MG63 (cell line): ENCODE results near the gene FSIP1. TPM values are rescaled to one million over a fixed set of nuclear protein-coding genes. Genes with fewer than 3 reads are reported as not detected.
"Not testable (repeated sequence)": the region's sequence is repeated elsewhere in the genome, so short reads cannot be mapped to it uniquely, and the experiment has no call there.

Source experiments
- DNase-seq: peaks from one replicate; pipeline ENCODE4 v3.0.0-alpha.2; 2020
- H3K27me3 ChIP-seq: fragments of 250-450 bp; sonication (Bioruptor Pico); 2 replicates; pipeline ENCODE4 v1.5.1; 2020; ENCODE audit warnings: mild to moderate bottlenecking, moderate library complexity
- H3K36me3 ChIP-seq: fragments of 250-450 bp; sonication (Bioruptor Pico); 2 replicates; pipeline ENCODE4 v1.5.1; 2020; ENCODE audit warnings: mild to moderate bottlenecking, moderate library complexity
- H3K4me3 ChIP-seq: fragments of 250-450 bp; sonication (Bioruptor Pico); 2 replicates; pipeline ENCODE4 v1.5.1; 2020; ENCODE audit warnings: mild to moderate bottlenecking, moderate library complexity
- H3K9me3 ChIP-seq: fragments of 250-450 bp; sonication (Bioruptor Pico); 2 replicates; pipeline ENCODE4 v1.5.1; 2020; ENCODE audit warnings: mild to moderate bottlenecking, moderate library complexity
- total RNA-seq: library from RNA; depleted of rRNA; stranded (reverse); fragments of >200 nt; shearing (Covaris generic); gene quantifications from 2 replicates; pipeline ENCODE4 v1.2.3, GENCODE V29; 2014; ENCODE audit warnings: low replicate concordance; rRNA removed

FSIP1 gene
- total RNA-seq, result 2.0 and 3.3 TPM in 2 replicates

DNA sequence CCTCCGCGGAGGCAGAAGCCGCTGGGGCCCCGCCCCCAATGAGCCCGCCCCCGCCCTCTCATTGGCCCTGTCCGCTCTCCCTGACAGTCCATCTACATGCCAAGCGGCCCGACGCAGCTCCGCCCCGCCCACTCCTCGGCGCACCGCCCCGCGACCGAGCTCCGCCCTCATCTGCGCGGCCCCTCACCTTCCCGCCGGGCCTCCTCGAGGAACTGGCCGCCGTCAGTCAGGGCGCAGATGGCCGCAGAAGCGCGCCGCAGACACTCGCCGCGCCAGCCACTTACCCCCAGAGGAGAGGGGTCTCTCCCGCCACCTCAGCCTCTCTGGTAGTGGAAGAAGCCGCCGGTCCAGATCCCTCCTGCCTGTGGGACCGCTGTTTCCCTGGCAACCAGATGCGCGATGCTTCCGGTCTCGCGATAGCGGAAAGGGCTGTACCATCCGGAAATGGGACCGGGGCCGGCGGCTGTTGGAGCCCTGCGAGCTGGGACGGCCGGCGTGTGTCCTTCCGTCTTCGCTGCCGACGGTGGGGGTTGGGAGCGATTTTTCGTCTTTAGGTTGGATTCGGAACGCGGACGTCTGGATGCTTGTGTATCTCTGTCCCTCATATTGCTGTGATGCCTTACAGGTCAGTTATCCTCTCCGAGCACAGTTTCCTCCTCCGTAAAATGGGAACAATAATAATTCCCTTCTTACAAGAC, at the start of gene FSIP1:
FSIP1 (minus strand) TSS at position 401 of the 698 bp plus-strand sequence. CDS start 6,317 bp downstream, outside the sequence.
- Histone ChIP-seq H3K4me3 (peak within 1 kb of the TSS; percentile 90), H3K9me3 (no peaks in the 10 kb centered on the region; the same call in 1 of the 2 replicates), H3K36me3 (peaks cover 10% of the 10 kb centered on the region), H3K27me3 (no peaks in the 10 kb centered on the region)
- DNase-seq, result peak; percentile 96

GRCh38 chr15:39830166-39830565, 47.5 kb upstream of the FSIP1 start:
- no peaks in the 10 kb centered on the region for H3K27me3 ChIP-seq
- no peaks in the 10 kb centered on the region; the same call in none of the 2 replicates for H3K36me3 ChIP-seq
- peaks cover 2% of the 10 kb centered on the region; the same call in 1 of the 2 replicates for H3K9me3 ChIP-seq
- H3K4me3 ChIP-seq, result no peak overlapping the region
- DNase-seq, result peak; percentile 15

DNA sequence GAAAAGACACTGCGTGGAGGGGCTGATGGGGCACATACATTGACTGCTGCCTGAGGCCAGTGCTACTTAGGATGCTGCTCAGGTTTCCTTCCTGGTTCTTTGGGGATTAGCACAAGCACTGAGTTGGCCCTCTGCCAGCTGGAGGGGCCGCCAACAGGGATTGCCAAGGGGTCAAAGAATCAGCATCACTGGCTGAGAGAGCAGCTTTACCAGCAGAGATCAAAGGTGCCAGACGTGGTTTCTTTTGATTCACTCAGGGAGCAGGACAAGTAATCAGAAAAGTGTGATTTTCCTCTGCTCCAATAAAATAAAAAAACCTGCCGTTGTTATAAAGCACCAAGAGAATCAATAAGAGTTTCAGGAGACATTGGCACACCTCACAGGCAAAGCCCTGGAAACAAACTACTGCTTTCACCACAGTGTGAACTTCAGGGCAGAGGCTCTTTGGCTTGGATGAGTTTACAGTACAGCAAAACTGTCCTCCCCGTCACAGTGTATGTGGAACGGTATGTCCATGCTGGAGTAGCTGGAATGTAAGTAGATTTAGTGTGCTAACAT, 45.8 kb upstream of the FSIP1 start:
- DNase-seq, result peak; percentile 59

DNA sequence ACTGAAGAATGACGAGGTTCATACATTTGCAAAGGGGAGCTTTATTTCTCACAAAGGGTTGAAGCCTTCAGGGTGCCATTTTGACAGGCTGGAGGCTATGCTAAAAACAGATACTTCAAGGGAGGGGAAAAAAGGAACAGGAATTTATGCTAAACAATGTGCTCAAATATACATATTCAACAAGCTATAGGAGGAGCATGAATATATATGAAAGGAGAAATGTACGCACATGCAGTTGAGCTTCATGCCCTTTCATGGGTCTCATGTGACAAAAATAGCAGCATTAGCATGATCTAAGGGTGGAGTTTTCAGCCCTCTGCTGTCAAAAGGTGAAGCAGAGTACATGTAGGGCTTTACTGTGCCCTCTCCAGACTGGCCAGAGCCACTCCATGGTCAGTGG, 44.3 kb upstream of the FSIP1 start:
- DNase-seq, result no peak
- peaks cover 4% of the 10 kb centered on the region for H3K36me3 ChIP-seq
- H3K4me3 ChIP-seq, result no peak overlapping the region
- H3K9me3 ChIP-seq, result no peaks in the 10 kb centered on the region; the same call in 1 of the 2 replicates
- no peaks in the 10 kb centered on the region for H3K27me3 ChIP-seq

More for the DNA sequence above, 45.8 kb upstream of the FSIP1 start:
- no peaks in the 10 kb centered on the region for H3K27me3 ChIP-seq
- no peak overlapping the region for H3K4me3 ChIP-seq
- peaks cover 4% of the 10 kb centered on the region for H3K36me3 ChIP-seq
- no peaks in the 10 kb centered on the region; the same call in 1 of the 2 replicates for H3K9me3 ChIP-seq

DNA sequence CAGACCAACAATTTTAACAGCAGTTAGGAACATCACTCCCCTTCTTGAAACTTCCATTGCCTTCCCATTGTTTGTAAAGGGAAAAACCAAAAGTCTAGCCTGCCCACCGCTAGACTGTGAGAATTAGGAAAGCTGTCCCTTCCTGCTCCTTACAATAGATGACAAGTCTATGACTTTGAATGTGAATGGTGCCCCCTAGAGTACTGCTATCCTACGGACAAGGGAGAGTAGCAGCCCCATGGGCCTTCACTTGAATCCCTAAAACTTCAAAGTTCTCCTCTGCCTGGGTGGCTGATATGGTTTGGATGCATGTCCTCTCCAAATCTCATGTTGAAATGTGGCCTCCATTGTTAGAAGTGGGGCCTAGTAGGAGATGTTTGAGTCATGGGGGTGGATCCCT, 41.0 kb upstream of the FSIP1 start:
- no peak for DNase-seq
- H3K27me3 ChIP-seq, result no peaks in the 10 kb centered on the region
- peaks cover 4% of the 10 kb centered on the region for H3K36me3 ChIP-seq
- no peaks in the 10 kb centered on the region; the same call in 1 of the 2 replicates for H3K9me3 ChIP-seq
- H3K4me3 ChIP-seq, result no peak overlapping the region

DNA sequence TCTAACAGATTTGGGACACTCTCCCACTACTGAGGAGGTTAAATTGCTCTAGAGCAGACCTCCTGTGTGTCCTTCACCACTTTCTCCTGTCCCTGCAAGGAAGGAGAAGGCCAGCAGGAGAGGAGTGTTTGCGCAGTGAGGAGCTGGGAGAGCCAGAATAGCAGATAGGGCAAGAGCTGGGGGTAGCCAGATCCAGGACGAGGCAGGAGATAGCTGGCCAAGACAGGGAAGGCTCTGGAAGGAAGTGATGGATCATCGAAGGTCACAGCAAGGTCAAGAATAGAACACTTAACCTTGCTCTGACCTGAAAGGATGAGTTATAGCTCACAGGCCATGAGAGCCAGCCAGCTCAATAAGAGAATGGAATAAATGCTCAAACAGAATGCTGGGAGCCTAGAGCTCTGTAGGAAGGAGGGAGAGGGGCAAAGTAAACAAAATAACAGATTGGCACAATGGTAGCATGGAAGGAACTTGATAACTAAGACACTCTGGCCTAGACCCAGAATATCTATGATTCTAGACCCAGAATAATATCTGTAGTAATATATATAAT, 37.5 kb upstream of the FSIP1 start:
- Histone ChIP-seq H3K36me3 (peaks cover 4% of the 10 kb centered on the region), H3K4me3 (no peak overlapping the region), H3K27me3 (no peaks in the 10 kb centered on the region), H3K9me3 (no peaks in the 10 kb centered on the region; the same call in 1 of the 2 replicates)
- no peak for DNase-seq

GRCh38 chr15:39819533-39819932, 36.9 kb upstream of the FSIP1 start:
- peaks cover 4% of the 10 kb centered on the region for H3K36me3 ChIP-seq
- H3K4me3 ChIP-seq, result no peak overlapping the region
- no peaks in the 10 kb centered on the region; the same call in 1 of the 2 replicates for H3K9me3 ChIP-seq
- no peaks in the 10 kb centered on the region for H3K27me3 ChIP-seq
- no peak for DNase-seq

GRCh38 chr15:39817892-39818291, 35.3 kb upstream of the FSIP1 start:
- DNase-seq, result no peak
- H3K27me3 ChIP-seq, result no peaks in the 10 kb centered on the region
- no peaks in the 10 kb centered on the region; the same call in 1 of the 2 replicates for H3K36me3 ChIP-seq
- H3K9me3 ChIP-seq, result no peaks in the 10 kb centered on the region
- H3K4me3 ChIP-seq, result no peak overlapping the region

DNA sequence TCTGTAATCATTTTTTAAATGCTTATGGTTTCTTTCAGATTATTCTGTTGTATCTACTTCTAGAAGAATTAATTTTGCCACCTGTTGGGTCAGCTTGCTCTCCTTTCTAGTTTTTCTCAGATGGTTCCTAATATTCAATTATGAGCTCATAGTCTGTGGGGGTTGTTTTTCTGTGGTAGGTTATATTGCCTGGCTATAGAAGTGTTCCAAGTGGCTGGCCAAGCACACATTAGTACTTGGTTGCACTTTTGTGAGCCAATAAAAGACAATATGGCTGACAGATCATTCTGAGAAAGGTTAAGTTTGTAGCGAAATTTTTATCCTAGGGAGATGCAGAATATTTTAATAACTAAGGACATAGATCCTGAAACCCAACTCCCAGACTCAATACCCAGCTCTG, 31.8 kb upstream of the FSIP1 start:
- Histone ChIP-seq H3K9me3 (no peaks in the 10 kb centered on the region), H3K27me3 (no peaks in the 10 kb centered on the region), H3K36me3 (no peaks in the 10 kb centered on the region; the same call in 1 of the 2 replicates), H3K4me3 (no peak overlapping the region)
- no peak for DNase-seq

DNA sequence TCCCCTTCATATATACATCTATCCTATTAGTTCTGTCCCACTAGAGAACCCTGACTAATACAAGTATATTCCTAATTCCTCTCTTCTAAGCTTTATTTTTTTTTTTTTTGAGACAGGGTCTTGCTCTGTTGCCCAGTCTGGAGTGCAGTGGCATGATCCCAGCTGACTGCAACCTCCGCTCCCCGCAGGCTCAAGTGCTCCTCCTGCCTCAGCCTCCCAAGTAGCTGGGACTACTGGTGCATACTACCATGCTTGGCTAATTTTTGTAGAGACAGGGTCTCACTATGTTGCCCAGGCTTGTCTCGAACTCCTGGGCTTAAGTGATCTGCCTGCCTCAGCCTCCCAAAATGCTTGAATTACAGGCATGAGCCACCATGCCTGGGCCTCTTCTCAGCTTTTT, 30.0 kb upstream of the FSIP1 start:
- not testable (repeated sequence) for H3K4me3 ChIP-seq, H3K27me3 ChIP-seq, H3K36me3 ChIP-seq, DNase-seq, H3K9me3 ChIP-seq

GRCh38 chr15:39808909-39809308, 26.3 kb upstream of the FSIP1 start:
- Histone ChIP-seq H3K27me3 (no peaks in the 10 kb centered on the region), H3K36me3 (peaks cover 9% of the 10 kb centered on the region), H3K9me3 (no peaks in the 10 kb centered on the region), H3K4me3 (no peak overlapping the region)
- no peak for DNase-seq

GRCh38 chr15:39807791-39808190, 25.1 kb upstream of the FSIP1 start:
- no peak overlapping the region for H3K4me3 ChIP-seq
- H3K9me3 ChIP-seq, result no peaks in the 10 kb centered on the region
- no peaks in the 10 kb centered on the region for H3K27me3 ChIP-seq
- DNase-seq, result no peak
- peaks cover 10% of the 10 kb centered on the region for H3K36me3 ChIP-seq

DNA sequence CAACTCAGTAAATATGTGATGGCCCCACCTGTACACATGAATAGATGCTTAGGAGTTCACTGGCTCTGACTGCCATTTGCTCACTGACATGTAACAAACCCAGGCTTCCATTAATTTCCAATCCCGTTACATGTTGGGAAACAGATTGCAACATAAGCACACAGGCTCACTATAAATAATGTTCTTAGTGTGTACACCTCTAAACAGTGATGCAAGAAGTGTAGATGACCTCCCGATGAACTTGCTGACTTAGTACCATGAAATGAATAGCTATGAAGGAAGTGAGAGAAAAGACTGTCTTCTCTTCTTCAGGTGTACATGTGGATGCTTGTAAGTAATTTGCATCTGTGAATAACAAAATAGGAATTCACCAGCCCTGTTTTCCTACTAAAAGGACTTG, 21.4 kb upstream of the FSIP1 start:
- Histone ChIP-seq H3K9me3 (no peaks in the 10 kb centered on the region), H3K27me3 (no peaks in the 10 kb centered on the region), H3K4me3 (no peak overlapping the region), H3K36me3 (peaks cover 12% of the 10 kb centered on the region)
- DNase-seq, result no peak

GRCh38 chr15:39803016-39803415, 20.4 kb upstream of the FSIP1 start:
- Histone ChIP-seq H3K9me3 (no peaks in the 10 kb centered on the region), H3K36me3 (peaks cover 15% of the 10 kb centered on the region), H3K4me3 (no peak overlapping the region), H3K27me3 (no peaks in the 10 kb centered on the region)
- no peak for DNase-seq

- Histone ChIP-seq H3K27me3 (no peaks in the 10 kb centered on the region), H3K9me3 (no peaks in the 10 kb centered on the region), H3K4me3 (no peak overlapping the region), H3K36me3 (peaks cover 15% of the 10 kb centered on the region)
- DNase-seq, result no peak
Measured at GRCh38 chr15:39801641-39802309, 19.1 kb upstream of the FSIP1 start.

DNA sequence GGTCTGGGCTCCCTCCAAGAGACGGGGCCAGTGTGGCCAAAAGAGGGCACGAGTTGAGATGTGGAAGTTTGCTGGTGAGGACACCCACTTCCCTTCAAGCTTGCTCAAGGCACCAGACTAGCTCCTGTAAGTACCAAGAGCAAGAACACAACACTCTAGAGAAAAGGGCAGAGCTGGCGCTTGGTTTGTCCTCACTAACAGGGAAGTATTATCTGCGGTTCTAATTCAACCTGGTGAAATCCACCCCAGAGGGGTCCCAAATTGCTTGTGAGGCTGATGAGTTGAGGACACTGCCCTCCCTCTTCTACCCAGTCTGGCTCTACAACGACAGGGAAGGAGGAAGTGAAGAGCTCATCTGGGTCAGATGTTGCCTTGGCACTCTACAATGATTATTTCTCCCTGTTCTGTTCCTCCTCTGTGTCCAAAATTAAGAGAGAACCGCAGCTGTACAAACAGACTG, 16.9 kb upstream of the FSIP1 start:
- Histone ChIP-seq H3K9me3 (no peaks in the 10 kb centered on the region), H3K27me3 (no peaks in the 10 kb centered on the region), H3K4me3 (no peak overlapping the region), H3K36me3 (peaks cover 8% of the 10 kb centered on the region)
- no peak for DNase-seq

DNA sequence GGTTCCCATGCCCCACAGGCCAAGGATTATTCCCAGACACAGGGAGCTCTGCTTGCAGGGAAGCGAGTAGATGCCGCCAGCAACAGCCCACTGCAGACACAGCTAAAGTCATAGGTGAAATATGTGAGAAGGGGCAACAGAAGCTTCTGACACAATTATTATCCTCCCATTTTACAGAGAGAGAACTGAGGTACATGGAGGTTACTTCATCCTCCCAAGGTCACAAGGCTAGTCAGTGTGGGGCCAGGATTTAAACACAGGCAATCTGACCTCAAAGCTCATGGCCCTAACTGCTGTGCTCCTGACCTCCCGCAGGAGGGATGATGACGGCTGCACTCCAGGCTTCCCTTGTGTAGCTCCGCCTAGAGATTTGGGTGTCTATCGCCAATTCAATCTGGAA, 15.7 kb upstream of the FSIP1 start:
- Histone ChIP-seq H3K4me3 (no peak overlapping the region), H3K9me3 (no peaks in the 10 kb centered on the region), H3K27me3 (no peaks in the 10 kb centered on the region), H3K36me3 (peaks cover 5% of the 10 kb centered on the region)
- no peak for DNase-seq
